Measurements from ENCODE around the gene CAPN14. TPM values are rescaled to one million over a fixed set of nuclear protein-coding genes. Genes with fewer than 3 reads are reported as not detected.

The CAPN14 gene
- total RNA-seq, 2 donors from 2014 or later, result 0.43 to 1.2 TPM

- H3K4me1 Mint-ChIP-seq (ENCODE audit: low read depth in 2 of 2), result peaks cover 0 to 3% of the 10 kb centered on the region in 2 donors
- DNase-seq (ENCODE audit: low spot score), result no peak
- ATAC-seq, result no peak
- H3K9me3 Mint-ChIP-seq, result no peaks in the 10 kb centered on the region
- no peaks in the 10 kb centered on the region for H3K36me3 Mint-ChIP-seq
- no peak overlapping the region for H3K4me3 Mint-ChIP-seq
- no peak overlapping the region for H3K27ac Mint-ChIP-seq
- peaks cover 34 to 44% of the 10 kb centered on the region in 2 donors for H3K27me3 Mint-ChIP-seq
Observed at GRCh38 chr2:31131871-31132270, 85.4 kb downstream of the CAPN14 start.

DNA sequence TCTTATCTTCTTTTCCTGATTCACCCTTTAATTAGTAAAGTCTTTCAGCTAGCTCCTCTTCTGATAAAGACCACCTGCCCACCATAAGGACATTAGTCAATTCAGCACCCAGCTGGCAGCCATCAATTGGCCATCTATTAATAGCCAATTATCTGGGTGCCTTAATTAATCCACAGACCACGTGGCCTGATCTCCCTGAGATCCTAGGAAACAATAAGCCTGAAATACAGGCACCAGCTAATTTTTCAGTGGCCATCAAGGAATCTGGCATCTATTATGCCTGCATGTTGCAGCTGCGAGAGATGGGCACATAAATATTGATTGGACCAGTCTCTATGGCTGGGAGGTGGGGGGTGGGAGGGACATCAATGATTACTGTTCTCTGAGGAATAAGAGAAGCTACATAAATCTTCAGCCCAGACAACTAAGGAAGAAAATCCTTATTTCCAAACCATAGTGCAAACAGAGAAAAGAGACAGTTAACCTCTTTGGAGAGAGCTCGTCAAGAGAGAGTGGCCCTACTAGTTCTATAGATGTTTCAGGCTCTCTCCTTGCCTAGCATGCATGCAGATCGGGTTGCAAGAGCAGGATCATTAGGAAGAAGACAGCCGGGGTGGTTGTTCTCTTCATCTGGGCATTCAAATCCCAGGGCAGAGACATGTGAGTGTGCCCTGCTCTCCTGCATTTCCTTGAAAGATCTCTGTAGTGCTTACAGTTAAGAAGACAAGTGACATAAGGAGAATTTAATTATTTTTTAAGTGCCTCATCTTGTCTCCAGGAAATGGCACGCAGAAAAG lies 87.7 kb downstream of the CAPN14 start:
- H3K4me3 Mint-ChIP-seq, result no peak overlapping the region
- no peaks in the 10 kb centered on the region for H3K4me1 Mint-ChIP-seq (ENCODE audit: low read depth in 2 of 2)
- H3K27ac Mint-ChIP-seq, result no peak overlapping the region
- ATAC-seq (no peak), DNase-seq (ENCODE audit: low spot score) (no peak)
- no peaks in the 10 kb centered on the region for H3K9me3 Mint-ChIP-seq
- H3K36me3 Mint-ChIP-seq, result no peaks in the 10 kb centered on the region
- H3K27me3 Mint-ChIP-seq, result peaks cover 13 to 21% of the 10 kb centered on the region in 2 donors

- Mint-ChIP-seq H3K27me3 (peaks cover 10 to 21% of the 10 kb centered on the region in 2 donors), H3K4me1 (ENCODE audit: low read depth in 2 of 2) (no peaks in the 10 kb centered on the region), H3K27ac (no peak overlapping the region), H3K36me3 (no peaks in the 10 kb centered on the region), H3K9me3 (no peaks in the 10 kb centered on the region), H3K4me3 (no peak overlapping the region)
- ATAC-seq, result no peak
- no peak for DNase-seq (ENCODE audit: low spot score)
Observed at GRCh38 chr2:31127931-31128330, 89.4 kb downstream of the CAPN14 start.

DNA sequence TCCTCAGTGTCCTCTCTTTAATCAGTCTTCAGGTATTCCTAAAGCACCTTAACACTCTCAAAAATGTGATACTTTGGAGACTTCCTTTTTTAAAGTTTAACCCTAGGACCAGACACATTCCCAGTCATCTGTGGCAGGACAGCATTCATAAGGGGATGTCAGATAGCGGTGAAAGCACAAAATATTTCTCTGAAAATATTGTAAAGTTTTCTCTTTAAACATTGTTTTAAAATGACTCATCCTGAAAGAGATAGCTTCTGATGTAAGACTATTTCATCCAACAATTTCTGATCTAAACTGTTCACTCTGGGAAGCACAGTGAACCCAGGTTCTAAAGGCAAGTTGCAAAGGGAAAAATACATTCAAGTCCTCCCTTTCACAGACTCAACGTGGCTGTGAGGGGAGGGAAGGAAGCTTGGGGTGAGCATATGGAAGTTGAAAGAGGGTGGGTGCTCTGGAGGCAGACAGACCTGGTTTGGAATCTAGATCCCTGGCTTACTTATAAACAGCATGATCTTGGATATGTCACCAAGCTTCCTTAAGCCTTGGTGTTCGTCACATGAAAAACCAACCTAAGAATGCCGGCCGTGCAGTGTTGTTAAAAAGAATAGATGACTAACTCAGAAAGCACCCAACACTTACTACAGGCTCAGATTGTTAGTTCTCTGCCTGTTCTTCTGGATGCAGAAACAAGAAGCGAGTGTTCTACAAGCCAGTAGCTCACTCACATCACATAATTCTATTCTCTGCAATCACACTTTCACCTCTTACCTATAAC lies 91.2 kb downstream of the CAPN14 start:
- H3K4me1 Mint-ChIP-seq (ENCODE audit: low read depth in 2 of 2), result no peaks in the 10 kb centered on the region

DNA sequence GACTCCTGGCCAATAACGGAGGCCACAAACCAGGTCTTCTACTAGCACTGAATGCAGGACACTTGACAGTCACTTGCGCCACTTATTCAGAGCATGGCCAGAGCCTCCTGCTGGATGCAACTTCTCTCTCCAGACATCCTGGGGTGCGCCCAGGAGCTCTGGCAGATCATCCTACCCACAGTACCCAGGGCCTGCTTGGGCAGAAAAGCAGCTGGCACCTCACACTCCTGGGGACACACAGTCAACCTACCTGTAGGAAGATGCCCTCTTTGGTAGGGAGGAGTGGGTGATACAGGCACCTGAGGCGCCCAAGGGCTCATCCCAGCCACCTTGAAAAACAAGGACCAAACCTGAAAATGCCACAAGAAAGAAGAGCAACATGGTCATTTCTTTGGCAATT lies 92.4 kb downstream of the CAPN14 start:
- Mint-ChIP-seq H3K27ac (no peak overlapping the region), H3K4me1 (ENCODE audit: low read depth in 2 of 2) (no peaks in the 10 kb centered on the region), H3K36me3 (no peaks in the 10 kb centered on the region), H3K4me3 (no peak overlapping the region), H3K27me3 (peaks cover 9 to 27% of the 10 kb centered on the region in 2 donors), H3K9me3 (no peaks in the 10 kb centered on the region)
- ATAC-seq (no peak), DNase-seq (ENCODE audit: low spot score) (no peak)

More for the DNA sequence above, 91.2 kb downstream of the CAPN14 start:
- Mint-ChIP-seq H3K27ac (no peak overlapping the region), H3K27me3 (peaks cover 9 to 28% of the 10 kb centered on the region in 2 donors), H3K4me3 (no peak overlapping the region), H3K9me3 (no peaks in the 10 kb centered on the region), H3K36me3 (no peaks in the 10 kb centered on the region)
- DNase-seq (ENCODE audit: low spot score), result no peak
- ATAC-seq, result no peak

Other genes starting within 250 kb of the CAPN14 start
- 1 to 10 TPM in 1 of 2 donors, not detected in 1; 1.3 TPM for gene GALNT14, start 79.1 kb downstream of the CAPN14 start, total RNA-seq
- 1 to 10 TPM; 1.7 to 2.9 TPM for gene EHD3, start 16.6 kb upstream of the CAPN14 start, total RNA-seq
- under 1 TPM in 1 of 2 donors, not detected in 1; 0.08 TPM for gene XDH, start 197.2 kb upstream of the CAPN14 start, total RNA-seq